CD4-positive, alpha-beta memory T cell (primary cell): ENCODE measurements around the gene MLPH. TPM values are rescaled to one million over a fixed set of nuclear protein-coding genes. Genes with fewer than 3 reads are reported as not detected.
"Not testable (repeated sequence)": the region's sequence is repeated elsewhere in the genome, so short reads cannot be mapped to it uniquely, and the experiment has no call there.

Source experiments
- CTCF ChIA-PET: fragments of 350-600 bp; sonication (Branson Sonifier 250); formaldehyde crosslinking; loops from one replicate; lab custom pipeline; 2021; ENCODE audit warnings: inconsistent platforms; ENCODE audit not compliant: partially characterized antibody; lab: Charles Lee
- POLR2A ChIA-PET: fragments of 350-600 bp; sonication (Branson Sonifier 250); formaldehyde crosslinking; loops from one replicate; lab custom pipeline; 2021; ENCODE audit not compliant: partially characterized antibody; lab: Charles Lee
- DNase-seq, 5 donors: peaks; one replicate each; pipeline versions ENCODE4 v3.0.0 to v3.0.0-alpha.2; 2020 to 2022; ENCODE audit warnings: mixed read lengths in 1 of 5
- H3K27ac ChIP-seq: one replicate; pipeline ENCODE4 v1.7.0; 2013; ENCODE audit warnings: low read depth, low read length
- H3K27me3 ChIP-seq: 2 replicates; pipeline ENCODE4 v1.7.0; 2013; ENCODE audit warnings: mild to moderate bottlenecking, low read length, moderate library complexity; ENCODE audit not compliant: insufficient read depth
- H3K36me3 ChIP-seq: 2 replicates; pipeline ENCODE4 v1.7.0; 2013; ENCODE audit warnings: mild to moderate bottlenecking, low read length, moderate library complexity; ENCODE audit not compliant: insufficient read depth
- H3K4me1 ChIP-seq: 2 replicates; pipeline ENCODE4 v1.7.0; 2013; ENCODE audit warnings: mild to moderate bottlenecking, low read length, moderate library complexity; ENCODE audit not compliant: insufficient read depth
- H3K4me3 ChIP-seq, 2 donors: one replicate each; pipeline ENCODE4 v1.7.0; 2013; ENCODE audit warnings: low read length in 2 of 2, mild to moderate bottlenecking in 1 of 2
- H3K9me3 ChIP-seq, 2 donors: one replicate each; pipeline ENCODE4 v1.7.0; 2013; ENCODE audit warnings: low read length in 2 of 2, control low read depth in 1 of 2; ENCODE audit not compliant: control insufficient read depth in 1 of 2
- H3K27ac Mint-ChIP-seq, 7 donors: one replicate each; pipeline ENCODE4 v1.8.0; 2020 to 2021; ENCODE audit warnings: mixed read lengths in 7 of 7, mild to moderate bottlenecking in 6 of 7, inconsistent platforms in 3 of 7, moderate library complexity in 3 of 7
- H3K27me3 Mint-ChIP-seq, 2 donors: one replicate each; pipeline ENCODE4 v1.8.0; 2020 to 2021; ENCODE audit warnings: mixed read lengths in 2 of 2
- H3K36me3 Mint-ChIP-seq, 2 donors: one replicate each; pipeline ENCODE4 v1.8.0; 2020 to 2021; ENCODE audit warnings: mixed read lengths in 2 of 2, inconsistent platforms in 1 of 2, mild to moderate bottlenecking in 1 of 2
- H3K4me1 Mint-ChIP-seq, 4 donors: one replicate each; pipeline ENCODE4 v1.8.0; 2020 to 2021; ENCODE audit warnings: mixed read lengths in 4 of 4, mild to moderate bottlenecking in 1 of 4
- H3K4me3 Mint-ChIP-seq, 8 donors: one replicate each; pipeline ENCODE4 v1.8.0; 2020 to 2021; ENCODE audit warnings: mixed read lengths in 8 of 8, mild to moderate bottlenecking in 7 of 8, moderate library complexity in 6 of 8, inconsistent platforms in 3 of 8
- H3K9me3 Mint-ChIP-seq, 8 donors: one replicate each; pipeline ENCODE4 v1.8.0; 2020 to 2021; ENCODE audit warnings: mixed read lengths in 8 of 8, mild to moderate bottlenecking in 5 of 8, inconsistent platforms in 3 of 8, moderate library complexity in 1 of 8
- intact Hi-C: fragments of 100-400 bp; cut with micrococcal nuclease; formaldehyde crosslinking; loops from one replicate; pipeline ENCODE4 v1.15.1; 2023
- polyA plus RNA-seq, 2 donors: library from polyadenylated mRNA; unstranded; fragments of 300-500 nt; fragmentation: Illumina TruSeq; gene quantifications; one replicate each; pipeline ENCODE4 v1.2.3, GENCODE V29; 2021
- total RNA-seq, 2 experiments: library from RNA; stranded (reverse); gene quantifications; one replicate each; pipeline ENCODE4 v1.2.3, GENCODE V29; 2021

The MLPH gene
- total and polyA plus RNA-seq, 4 experiments from 2014 or later: not detected

DNA sequence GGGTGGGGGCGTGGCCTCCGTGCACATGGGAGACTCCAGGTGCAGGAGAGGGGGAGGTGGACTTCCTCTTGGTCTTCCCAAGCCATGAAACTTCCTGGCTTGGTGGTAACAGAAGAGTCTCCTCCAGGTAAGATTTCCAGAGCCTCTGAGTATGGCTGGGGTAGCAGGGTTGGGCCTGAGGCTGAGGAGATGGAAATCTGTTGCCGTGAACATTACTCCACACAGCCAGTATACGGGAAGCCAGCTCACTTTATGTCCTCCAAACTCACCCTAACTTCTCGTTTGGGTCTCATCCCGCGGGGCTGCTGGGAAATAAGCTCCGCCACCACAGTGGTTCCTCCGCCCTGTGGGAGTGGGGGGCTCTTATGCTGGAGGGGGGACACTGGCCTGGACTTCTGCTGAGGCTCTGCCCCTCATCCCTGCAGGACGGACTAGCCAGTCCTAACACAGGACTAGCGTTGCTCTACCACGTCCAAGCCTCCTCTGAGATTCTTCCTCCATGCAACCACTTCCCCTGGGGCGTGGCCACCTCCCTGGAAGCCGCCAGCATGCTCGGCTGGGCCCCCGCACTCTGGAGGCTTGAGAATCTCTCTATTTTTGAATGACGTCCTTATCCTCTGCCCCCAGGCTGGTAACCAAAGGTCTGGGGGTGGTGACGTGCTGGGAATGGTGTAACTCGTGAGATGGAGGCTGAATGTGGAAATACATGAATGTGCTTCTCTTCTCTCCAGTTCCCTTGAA is 104.3 kb downstream of the MLPH start:
- peak overlapping the region in 2 of 7 donors; percentile 30 to 81 for H3K27ac Mint-ChIP-seq
- no peaks in the 10 kb centered on the region for H3K27me3 Mint-ChIP-seq
- intact Hi-C loops: no loop called here

DNA sequence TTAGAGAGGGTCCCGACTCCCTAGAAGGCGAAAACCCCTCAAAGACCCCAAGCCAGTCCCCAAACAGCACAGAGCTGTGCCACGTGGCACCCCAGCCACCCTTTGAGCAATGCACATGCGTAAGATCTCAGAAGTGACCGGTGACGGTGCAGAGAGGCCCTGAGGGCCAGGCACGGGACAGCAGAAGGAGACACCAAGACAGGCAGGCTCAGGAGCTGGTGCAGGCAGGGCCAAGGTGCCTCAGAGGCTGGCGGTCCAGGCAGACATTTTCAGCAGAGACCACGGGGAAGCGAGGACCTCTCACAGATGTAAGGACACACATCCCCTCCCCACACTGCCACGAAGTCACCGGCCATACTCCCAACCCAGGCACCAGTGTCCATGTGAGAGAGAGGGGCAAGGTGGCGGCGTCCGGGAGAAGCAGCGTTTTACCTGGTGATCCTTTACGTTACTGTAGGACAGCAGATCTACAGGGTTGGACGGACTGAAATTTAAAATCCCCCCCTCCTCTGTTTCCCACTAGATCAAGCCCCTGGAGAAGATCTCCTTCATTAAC is 105.5 kb downstream of the MLPH start:
- Mint-ChIP-seq H3K9me3 (no peaks in the 10 kb centered on the region), H3K36me3 (no peaks in the 10 kb centered on the region), H3K4me3 (no peak overlapping the region), H3K27ac (no peak overlapping the region), H3K4me1 (peaks cover 6 to 11% (median 9%) of the 10 kb centered on the region in 4 donors), H3K27me3 (no peaks in the 10 kb centered on the region)
- Histone ChIP-seq H3K36me3 (no peaks in the 10 kb centered on the region), H3K4me3 (no peak overlapping the region), H3K27me3 (no peaks in the 10 kb centered on the region), H3K9me3 (no peaks in the 10 kb centered on the region), H3K27ac (no peak overlapping the region), H3K4me1 (peaks cover 9% of the 10 kb centered on the region)
- no peak for DNase-seq
- CTCF ChIA-PET: interaction anchor here (1.5 kb wide), 1 partner anchor 20 kb away, joined by 4 read pairs; no protein-coding TSS in a partner anchor
- POLR2A ChIA-PET: no interaction called here
- intact Hi-C loops: no loop called here

More for the DNA sequence above, 104.3 kb downstream of the MLPH start:
- Mint-ChIP-seq H3K9me3 (no peaks in the 10 kb centered on the region), H3K4me3 (peak overlapping the region in 1 of 8 donors; percentile 25), H3K36me3 (no peaks in the 10 kb centered on the region), H3K4me1 (peaks cover 6 to 11% (median 9%) of the 10 kb centered on the region in 4 donors)
- H3K36me3 ChIP-seq: no peaks in the 10 kb centered on the region
- no peak for DNase-seq
- CTCF ChIA-PET: interaction anchor here (2.0 kb wide), 1 partner anchor 19 kb away, joined by 6 read pairs; no protein-coding TSS in a partner anchor
- no peak overlapping the region for H3K4me3 ChIP-seq
- POLR2A ChIA-PET: no interaction called here
- no peaks in the 10 kb centered on the region for H3K27me3 ChIP-seq
- peaks cover 9% of the 10 kb centered on the region for H3K4me1 ChIP-seq
- no peak overlapping the region for H3K27ac ChIP-seq
- H3K9me3 ChIP-seq: no peaks in the 10 kb centered on the region

DNA sequence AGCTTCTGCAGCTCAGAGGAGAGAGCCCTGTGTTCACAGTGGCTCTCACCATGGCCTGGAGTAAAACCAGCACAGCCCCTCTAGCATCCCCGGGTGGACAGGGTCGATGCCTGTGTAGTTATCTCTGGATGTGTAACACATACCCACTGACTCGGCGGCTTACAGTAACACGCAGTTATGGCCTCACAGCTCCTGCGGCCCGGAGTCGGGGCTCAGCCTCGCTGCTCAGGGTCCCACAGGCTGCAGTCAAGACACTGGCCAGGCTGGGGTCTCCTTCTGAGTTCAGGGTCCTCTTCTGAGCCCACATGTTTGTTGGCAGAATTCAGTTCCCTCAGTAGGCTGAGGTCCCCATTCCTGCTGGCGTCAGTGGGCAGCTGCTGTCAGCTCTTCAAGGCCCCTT is 106.0 kb downstream of the MLPH start:
- Mint-ChIP-seq H3K27ac (peak overlapping the region in 1 of 7 donors; percentile 64), H3K27me3 (peaks cover 0 to 1% of the 10 kb centered on the region in 2 donors), H3K4me3 (no peak overlapping the region), H3K36me3 (no peaks in the 10 kb centered on the region), H3K9me3 (no peaks in the 10 kb centered on the region), H3K4me1 (peaks cover 7 to 11% (median 9%) of the 10 kb centered on the region in 4 donors)
- ChIA-PET POLR2A (no interaction called here), CTCF (interaction anchor here (1.5 kb wide), 1 partner anchor 21 kb away, joined by 4 read pairs; no protein-coding TSS in a partner anchor)
- intact Hi-C loops: no loop called here
- no peak for DNase-seq
- no peak overlapping the region for H3K4me3 ChIP-seq
- no peaks in the 10 kb centered on the region for H3K9me3 ChIP-seq
- no peaks in the 10 kb centered on the region for H3K36me3 ChIP-seq
- no peak overlapping the region for H3K27ac ChIP-seq
- H3K4me1 ChIP-seq: peaks cover 9% of the 10 kb centered on the region
- H3K27me3 ChIP-seq: no peaks in the 10 kb centered on the region

DNA sequence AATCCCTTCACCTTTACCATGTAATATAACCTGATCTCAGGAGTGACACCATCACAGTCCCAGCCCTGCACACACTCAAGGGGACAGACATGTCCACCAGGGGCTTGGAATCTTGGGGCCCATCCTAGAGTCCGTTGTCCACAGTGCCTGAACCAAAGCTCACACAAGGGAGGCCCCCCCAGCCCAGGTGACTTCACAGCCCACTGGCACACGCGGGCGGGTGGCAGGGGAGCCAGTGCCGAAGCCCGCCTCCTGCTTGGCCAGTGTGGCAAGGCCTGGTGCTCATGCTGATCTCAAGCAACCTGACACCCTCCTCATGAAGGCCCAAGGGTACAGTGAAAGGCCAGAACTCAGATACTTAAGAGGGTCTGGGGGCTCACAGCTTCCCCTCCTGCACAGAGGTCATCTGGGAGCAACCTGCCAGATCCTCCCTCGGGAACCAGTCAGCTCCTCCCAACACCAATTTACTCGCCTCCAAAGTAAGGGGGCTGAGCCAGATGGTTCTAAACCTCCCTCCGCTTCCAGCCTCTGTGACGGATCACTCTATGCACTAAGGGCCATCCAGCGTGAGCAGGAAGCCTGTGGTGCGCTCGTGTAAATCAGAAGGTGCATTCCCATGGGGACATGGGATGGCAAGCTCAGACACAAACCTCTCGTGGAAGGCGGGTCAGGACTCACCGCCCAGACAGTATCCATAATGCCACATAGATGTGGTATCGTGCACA is 106.7 kb downstream of the MLPH start:
- no peaks in the 10 kb centered on the region for H3K36me3 Mint-ChIP-seq
- intact Hi-C loops: no loop called here
- peaks cover 7 to 11% (median 9%) of the 10 kb centered on the region in 4 donors for H3K4me1 Mint-ChIP-seq
- DNase-seq: no peak
- ChIA-PET POLR2A (no interaction called here), CTCF (no interaction called here)
- peaks cover 0 to 1% of the 10 kb centered on the region in 2 donors for H3K27me3 Mint-ChIP-seq
- no peaks in the 10 kb centered on the region for H3K27me3 ChIP-seq
- no peaks in the 10 kb centered on the region for H3K9me3 Mint-ChIP-seq
- H3K4me3 ChIP-seq: no peak overlapping the region
- H3K36me3 ChIP-seq: no peaks in the 10 kb centered on the region
- H3K27ac Mint-ChIP-seq: peak overlapping the region in 2 of 7 donors; percentile 53 to 73
- no peaks in the 10 kb centered on the region for H3K9me3 ChIP-seq
- H3K27ac ChIP-seq: no peak overlapping the region
- peak overlapping the region in 1 of 8 donors; percentile 23 for H3K4me3 Mint-ChIP-seq
- H3K4me1 ChIP-seq: peaks cover 9% of the 10 kb centered on the region

GRCh38 chr2:237594514-237594871 is 107.4 kb downstream of the MLPH start:
- CTCF ChIA-PET: no interaction called here
- intact Hi-C loops: no loop called here
- POLR2A ChIA-PET: no interaction called here
- Histone ChIP-seq H3K27me3 (no peaks in the 10 kb centered on the region), H3K9me3 (no peaks in the 10 kb centered on the region), H3K4me1 (peaks cover 9% of the 10 kb centered on the region), H3K36me3 (no peaks in the 10 kb centered on the region), H3K4me3 (no peak overlapping the region), H3K27ac (no peak overlapping the region)
- Mint-ChIP-seq H3K27me3 (peaks cover 0 to 1% of the 10 kb centered on the region in 2 donors), H3K4me3 (no peak overlapping the region), H3K36me3 (no peaks in the 10 kb centered on the region), H3K27ac (no peak overlapping the region), H3K4me1 (peaks cover 7 to 11% (median 9%) of the 10 kb centered on the region in 4 donors), H3K9me3 (no peaks in the 10 kb centered on the region)
- DNase-seq: no peak

DNA sequence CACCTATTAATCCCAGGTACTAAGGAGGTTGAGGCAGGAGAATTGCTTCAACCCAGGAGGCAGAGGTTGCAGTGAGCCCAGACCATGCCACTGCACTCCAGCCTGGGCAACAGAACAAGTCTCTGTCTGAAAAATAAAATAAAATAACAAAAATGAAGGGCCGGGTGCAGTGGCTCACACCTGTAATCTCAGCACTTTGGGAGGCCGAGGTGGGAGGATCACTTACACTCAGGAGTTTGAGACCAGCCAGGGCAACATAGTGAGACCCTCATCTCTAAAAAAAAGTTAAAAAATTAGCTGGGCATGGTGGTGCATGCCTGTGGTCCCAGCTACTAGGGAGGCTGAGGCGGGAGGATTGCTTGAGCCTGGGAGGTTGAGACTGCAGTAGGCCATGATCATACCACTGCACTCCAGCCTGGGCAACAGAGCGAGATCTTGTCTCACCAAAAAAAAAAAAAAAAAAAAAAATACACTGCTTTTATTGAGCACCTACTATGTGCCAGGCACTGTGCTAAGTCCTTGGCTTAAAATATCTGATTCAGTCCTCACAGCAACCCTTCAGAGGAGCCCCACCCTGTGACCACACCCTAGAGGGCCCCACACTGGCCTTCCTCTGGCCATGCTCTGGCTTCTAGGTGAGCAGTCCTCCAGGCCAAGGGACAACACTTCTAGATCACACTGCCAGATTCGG is 108.9 kb downstream of the MLPH start:
- H3K4me3 ChIP-seq, H3K9me3 ChIP-seq, H3K36me3 ChIP-seq, H3K27me3 ChIP-seq, H3K36me3 Mint-ChIP-seq, H3K27ac ChIP-seq, intact Hi-C loops, POLR2A ChIA-PET, H3K4me1 Mint-ChIP-seq, CTCF ChIA-PET, DNase-seq, H3K4me1 ChIP-seq, H3K4me3 Mint-ChIP-seq, H3K27me3 Mint-ChIP-seq, H3K9me3 Mint-ChIP-seq: not testable (repeated sequence)
- peak overlapping the region in 2 of 7 donors; percentile 60 to 68 for H3K27ac Mint-ChIP-seq
